ENCODE measurements around the gene SLCO3A1.

Gene SLCO3A1

DNA sequence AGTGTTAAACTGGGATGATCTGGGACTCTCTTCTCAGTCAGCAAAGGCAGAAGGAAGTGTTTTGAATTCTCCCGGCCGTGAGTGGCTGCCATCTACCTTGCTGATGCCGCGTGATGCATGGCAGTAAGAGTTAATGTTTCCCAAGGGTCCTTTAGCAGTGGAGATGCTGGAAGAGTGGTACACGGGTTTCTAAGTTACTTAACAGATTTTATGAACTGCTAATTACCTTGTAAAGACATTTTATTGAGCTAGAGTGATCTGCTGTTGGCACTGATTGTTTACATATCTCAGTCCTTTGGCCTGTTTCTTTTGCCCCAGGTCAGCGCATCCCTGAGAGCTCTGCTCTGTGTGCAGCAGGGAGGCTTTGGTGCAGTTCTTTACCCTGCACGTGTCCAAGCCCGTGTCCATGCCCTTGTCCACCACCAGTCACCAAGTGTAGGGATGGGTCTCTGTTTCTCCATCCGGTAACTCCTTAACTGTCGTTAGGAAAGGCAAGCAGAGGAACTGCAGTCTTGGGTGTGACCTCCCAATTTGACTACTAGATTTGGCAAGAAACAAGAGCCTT is 172.3 kb downstream of the SLCO3A1 start:
- no peak for ATAC-seq (ENCODE audit: insufficient read depth, low read depth)
- no peaks in the 10 kb centered on the region for H3K4me1 ChIP-seq (ENCODE audit: insufficient read depth, low read length)
- peaks cover 2% of the 10 kb centered on the region for H3K27me3 ChIP-seq (ENCODE audit: insufficient read depth, low read length, poor library complexity)
- no peaks in the 10 kb centered on the region for H3K36me3 ChIP-seq (ENCODE audit: insufficient read depth, low read length)
- no peak overlapping the region for H3K9ac ChIP-seq (ENCODE audit: low read depth, low read length)
- no peak overlapping the region for H3K27ac ChIP-seq (ENCODE audit: low read length)
- DNase-seq = no peak
- H3K79me2 ChIP-seq (ENCODE audit: insufficient read depth, low read length) = no peaks in the 10 kb centered on the region
- no peak overlapping the region for H3K4me2 ChIP-seq (ENCODE audit: insufficient read depth, low read length)
- H3K4me3 ChIP-seq (ENCODE audit: low read depth in 1 of 2, low read length in 2 of 2) = no peak overlapping the region
- no peaks in the 10 kb centered on the region for H3K9me3 ChIP-seq (ENCODE audit: insufficient read depth, low read length, severe bottlenecking)
- no peak for TF ChIP-seq EZH2 (IDR thresholded peaks at IDR 0.05; ENCODE audit: borderline replicate concordance, low read depth, low read length, severe bottlenecking)
- TF ChIP-seq CTCF (IDR thresholded peaks at IDR 0.05; ENCODE audit: borderline replicate concordance, extremely low read depth, low read length, poor library complexity, severe bottlenecking) = no peak
- H4K20me1 ChIP-seq (ENCODE audit: insufficient read depth, low read length) = no peaks in the 10 kb centered on the region
- no peak overlapping the region for H2AFZ ChIP-seq (ENCODE audit: low read depth, low read length)

GRCh38 chr15:92028389-92028724 is 174.8 kb downstream of the SLCO3A1 start:
- H3K27ac ChIP-seq (ENCODE audit: low read length) = no peak overlapping the region
- ATAC-seq (ENCODE audit: insufficient read depth, low read depth) (no peak), DNase-seq (no peak)
- TF ChIP-seq CTCF (IDR thresholded peaks at IDR 0.05; ENCODE audit: borderline replicate concordance, extremely low read depth, low read length, poor library complexity, severe bottlenecking) = no peak
- H3K4me1 ChIP-seq (ENCODE audit: insufficient read depth, low read length) = no peaks in the 10 kb centered on the region
- H3K4me2 ChIP-seq (ENCODE audit: insufficient read depth, low read length) = no peak overlapping the region
- H3K4me3 ChIP-seq (ENCODE audit: low read depth in 1 of 2, low read length in 2 of 2) = no peak overlapping the region
- H3K27me3 ChIP-seq (ENCODE audit: insufficient read depth, low read length, poor library complexity) = peaks cover 2% of the 10 kb centered on the region
- no peaks in the 10 kb centered on the region for H3K36me3 ChIP-seq (ENCODE audit: insufficient read depth, low read length)
- H3K9me3 ChIP-seq (ENCODE audit: insufficient read depth, low read length, severe bottlenecking) = no peaks in the 10 kb centered on the region
- no peak overlapping the region for H3K9ac ChIP-seq (ENCODE audit: low read depth, low read length)
- H2AFZ ChIP-seq (ENCODE audit: low read depth, low read length) = no peak overlapping the region
- H4K20me1 ChIP-seq (ENCODE audit: insufficient read depth, low read length) = no peaks in the 10 kb centered on the region
- no peaks in the 10 kb centered on the region for H3K79me2 ChIP-seq (ENCODE audit: insufficient read depth, low read length)

DNA sequence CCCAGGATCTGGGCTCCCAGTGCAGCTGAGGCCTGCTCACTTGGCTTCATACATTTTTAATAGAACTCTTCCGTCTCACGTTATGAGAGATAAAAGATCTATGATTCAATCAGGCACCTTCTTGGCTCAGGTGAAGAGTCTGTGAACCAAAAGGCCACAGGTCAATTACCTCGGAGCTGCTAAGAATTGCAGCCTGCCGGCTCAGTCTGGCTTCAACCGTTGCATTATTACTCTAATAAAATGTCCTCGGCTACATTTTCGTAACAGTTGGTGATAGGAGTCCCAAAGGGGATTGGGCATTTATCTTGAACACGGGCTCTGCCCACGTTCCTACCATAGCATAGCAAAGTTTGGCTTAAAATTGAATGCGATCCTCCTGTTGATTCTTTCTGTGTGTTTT is 176.3 kb downstream of the SLCO3A1 start:
- no peaks in the 10 kb centered on the region for H3K9me3 ChIP-seq (ENCODE audit: insufficient read depth, low read length, severe bottlenecking)
- peaks cover 1% of the 10 kb centered on the region for H3K27me3 ChIP-seq (ENCODE audit: insufficient read depth, low read length, poor library complexity)
- no peak overlapping the region for H3K4me3 ChIP-seq (ENCODE audit: low read depth in 1 of 2, low read length in 2 of 2)
- H3K79me2 ChIP-seq (ENCODE audit: insufficient read depth, low read length) = no peaks in the 10 kb centered on the region
- H3K4me1 ChIP-seq (ENCODE audit: insufficient read depth, low read length) = no peaks in the 10 kb centered on the region
- no peak overlapping the region for H3K9ac ChIP-seq (ENCODE audit: low read depth, low read length)
- H3K36me3 ChIP-seq (ENCODE audit: insufficient read depth, low read length) = no peaks in the 10 kb centered on the region
- TF ChIP-seq EZH2 (IDR thresholded peaks at IDR 0.05; ENCODE audit: borderline replicate concordance, low read depth, low read length, severe bottlenecking) (no peak), CTCF (IDR thresholded peaks at IDR 0.05; ENCODE audit: borderline replicate concordance, extremely low read depth, low read length, poor library complexity, severe bottlenecking) (no peak)
- no peak for DNase-seq
- H3K4me2 ChIP-seq (ENCODE audit: insufficient read depth, low read length) = no peak overlapping the region
- ATAC-seq (ENCODE audit: insufficient read depth, low read depth) = no peak
- H3K27ac ChIP-seq (ENCODE audit: low read length) = no peak overlapping the region
- no peak overlapping the region for H2AFZ ChIP-seq (ENCODE audit: low read depth, low read length)
- no peaks in the 10 kb centered on the region for H4K20me1 ChIP-seq (ENCODE audit: insufficient read depth, low read length)

DNA sequence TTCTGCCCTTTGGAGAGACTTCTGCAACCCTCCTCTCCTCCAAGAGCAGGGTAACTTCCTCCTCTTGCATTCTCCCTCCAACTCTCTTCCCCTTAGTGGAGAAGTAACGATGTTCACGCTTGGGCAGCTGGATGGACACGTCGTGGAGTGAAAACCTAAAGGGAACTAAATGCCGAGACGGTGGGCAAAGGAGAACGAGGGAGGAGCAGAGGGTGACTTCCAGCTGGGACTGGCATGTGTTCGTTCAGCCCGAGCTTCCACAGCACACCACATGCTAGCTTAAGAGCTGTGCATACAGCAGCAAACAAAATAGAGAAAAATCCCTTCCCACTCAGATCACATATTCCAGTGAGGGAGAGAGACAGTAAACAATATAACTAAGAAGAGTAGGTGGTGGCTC is 179.8 kb downstream of the SLCO3A1 start:
- Histone ChIP-seq H3K9me3 (ENCODE audit: insufficient read depth, low read length, severe bottlenecking) (no peaks in the 10 kb centered on the region), H2AFZ (ENCODE audit: low read depth, low read length) (no peak overlapping the region), H3K79me2 (ENCODE audit: insufficient read depth, low read length) (no peaks in the 10 kb centered on the region), H4K20me1 (ENCODE audit: insufficient read depth, low read length) (no peaks in the 10 kb centered on the region), H3K9ac (ENCODE audit: low read depth, low read length) (no peak overlapping the region), H3K4me2 (ENCODE audit: insufficient read depth, low read length) (no peak overlapping the region), H3K27ac (ENCODE audit: low read length) (no peak overlapping the region), H3K4me3 (ENCODE audit: low read depth in 1 of 2, low read length in 2 of 2) (no peak overlapping the region), H3K36me3 (ENCODE audit: insufficient read depth, low read length) (no peaks in the 10 kb centered on the region), H3K27me3 (ENCODE audit: insufficient read depth, low read length, poor library complexity) (no peaks in the 10 kb centered on the region), H3K4me1 (ENCODE audit: insufficient read depth, low read length) (no peaks in the 10 kb centered on the region)
- TF ChIP-seq EZH2 (IDR thresholded peaks at IDR 0.05; ENCODE audit: borderline replicate concordance, low read depth, low read length, severe bottlenecking) (no peak), CTCF (IDR thresholded peaks at IDR 0.05; ENCODE audit: borderline replicate concordance, extremely low read depth, low read length, poor library complexity, severe bottlenecking) (no peak)
- no peak for DNase-seq
- ATAC-seq (ENCODE audit: insufficient read depth, low read depth) = no peak
